Brain pericyte (primary cell): Measurements from ENCODE around the gene PLCD1.

Source experiments
- DNase-seq: peaks from one replicate; pipeline ENCODE4 v3.0.0-alpha.2; 2012; ENCODE audit warnings: low read depth, low spot score

The PLCD1 gene

DNA sequence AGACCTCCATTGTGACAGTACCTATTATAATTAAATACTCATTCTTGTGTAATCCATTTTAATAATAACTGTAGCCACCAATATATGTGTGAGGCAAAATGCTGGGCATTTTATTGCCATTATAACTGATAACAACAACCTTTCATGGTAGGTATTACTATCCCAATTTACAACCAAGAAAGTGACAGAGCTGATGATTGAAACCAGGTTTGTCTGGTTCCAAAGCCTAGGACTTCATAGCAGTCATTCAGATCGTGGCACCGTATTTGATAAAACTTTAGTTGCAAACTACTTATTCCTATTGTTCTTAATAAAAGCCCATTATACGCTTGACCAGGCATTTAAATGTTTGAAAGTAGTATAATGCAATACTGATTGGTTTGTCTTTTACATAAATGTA lies 65.3 kb downstream of the PLCD1 start:
- no peak for DNase-seq

DNA sequence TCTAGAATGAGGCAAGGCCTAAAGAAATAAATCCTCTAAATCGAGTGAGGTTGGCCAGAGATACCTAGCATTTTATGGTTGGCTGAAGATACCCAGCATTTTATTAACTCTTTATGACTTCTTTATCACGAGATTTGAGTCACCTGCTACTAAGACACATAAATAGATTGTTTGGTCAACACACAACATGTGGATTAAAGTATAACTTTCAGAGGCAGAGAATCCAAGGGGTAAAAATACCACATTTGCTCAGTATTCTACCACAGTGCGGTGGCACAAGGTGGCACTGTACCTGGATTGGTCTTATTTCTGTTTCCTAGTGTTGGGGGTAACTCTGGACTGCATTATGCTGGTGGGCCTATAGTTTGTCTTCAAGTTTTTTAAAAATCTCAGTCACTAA lies 65.8 kb downstream of the PLCD1 start:
- DNase-seq: no peak

DNA sequence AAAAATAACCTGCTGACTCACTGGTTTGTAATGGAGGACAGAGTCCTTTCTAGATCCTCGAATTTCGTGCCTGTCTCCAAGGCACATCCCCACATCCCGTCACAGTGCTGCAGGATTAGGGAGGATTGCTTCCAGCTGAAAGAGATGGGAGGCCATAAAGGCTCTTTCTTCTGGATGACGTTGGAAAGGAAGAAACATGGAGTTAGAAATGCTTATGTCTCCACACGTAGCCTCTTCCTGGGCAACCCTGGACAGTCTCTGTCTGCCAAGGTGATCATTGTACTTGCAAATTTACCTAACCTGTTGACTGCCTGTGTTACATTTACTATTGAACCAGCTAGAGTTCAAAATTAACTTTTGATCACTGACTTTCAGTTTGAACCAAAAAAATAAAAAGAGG lies 66.4 kb downstream of the PLCD1 start:
- DNase-seq: no peak

DNA sequence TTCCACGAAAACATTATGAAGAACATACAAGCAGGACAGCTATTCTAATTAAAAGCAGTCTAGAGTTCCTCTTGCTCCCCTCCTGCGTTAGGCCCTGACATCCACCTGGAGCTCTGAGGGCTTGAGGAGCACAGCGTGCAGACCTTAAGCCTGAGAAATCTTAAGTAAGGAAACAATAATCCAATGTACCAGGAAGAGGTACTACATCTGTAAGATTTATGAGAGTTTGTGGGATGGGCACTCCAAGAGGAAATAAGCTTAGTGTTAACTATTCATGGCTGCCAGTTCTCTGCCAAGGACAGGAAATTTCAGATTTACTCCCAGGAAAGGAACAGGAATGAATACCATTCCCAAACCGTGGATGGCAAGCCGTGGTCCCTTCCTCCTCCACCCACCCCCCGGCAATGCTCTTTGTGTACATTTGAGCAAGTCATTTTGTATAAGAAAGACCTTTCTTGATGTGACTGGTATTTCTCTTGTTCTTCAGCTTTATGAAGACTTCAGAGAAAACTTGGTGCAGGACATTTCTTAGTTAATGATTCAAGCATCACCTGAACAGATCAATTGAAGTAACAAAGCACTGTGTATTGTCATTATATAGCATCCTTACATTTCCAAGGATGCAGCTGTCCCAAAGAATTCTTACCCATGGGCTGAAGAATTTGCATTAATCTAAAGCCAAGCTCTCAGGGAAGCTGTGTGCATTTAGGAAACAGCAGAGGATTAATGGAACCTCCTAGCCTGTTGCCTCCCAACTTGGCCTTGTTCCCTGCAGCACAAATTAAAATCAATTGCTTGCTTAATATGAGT lies 67.6 kb downstream of the PLCD1 start:
- no peak for DNase-seq

DNA sequence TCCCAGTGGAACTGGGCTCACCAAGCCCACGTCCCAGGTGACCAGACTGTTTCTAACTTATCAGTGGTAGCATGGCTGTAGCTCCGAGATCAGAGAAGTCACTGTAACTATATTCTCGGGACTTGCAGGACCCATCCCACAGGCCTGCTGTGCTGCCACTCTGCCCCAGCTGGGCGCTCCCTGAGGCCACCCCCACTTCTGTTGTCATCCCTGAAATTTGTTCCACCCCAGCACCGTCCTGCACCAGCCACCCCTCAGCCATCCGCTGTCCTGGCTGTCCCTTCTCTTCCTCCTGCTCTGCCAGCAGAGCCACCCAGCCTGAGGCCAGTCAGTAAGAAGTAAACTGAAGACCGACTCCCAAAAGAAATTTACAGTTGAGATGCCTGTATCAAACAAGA lies 71.9 kb downstream of the PLCD1 start:
- no peak for DNase-seq
